Neural cell (in vitro differentiated cells): ENCODE results near the gene ACAP3.

ENCODE experiments used
- EP300 ChIP-seq: fragments of 450-650 bp; conservative IDR thresholded peaks from 2 replicates; pipeline ENCODE4 v1.6.1; 2014; ENCODE audit warnings: antibody characterized with exemption, mild to moderate bottlenecking, moderate library complexity; ENCODE audit not compliant: poor library complexity, severe bottlenecking
- EZH2 ChIP-seq: fragments of 200-600, 300-800 bp; shearing (Covaris generic), sonication (generic); IDR thresholded peaks from 2 replicates; pipeline ENCODE4 v1.6.1; 2014; ENCODE audit warnings: antibody characterized with exemption, low read length, borderline replicate concordance, mild to moderate bottlenecking; ENCODE audit not compliant: insufficient read depth, poor library complexity, severe bottlenecking
- MXI1 ChIP-seq: fragments of 450-650 bp; conservative IDR thresholded peaks from 2 replicates; pipeline ENCODE4 v1.6.1; 2014; ENCODE audit warnings: antibody characterized with exemption, mild to moderate bottlenecking; ENCODE audit not compliant: poor library complexity, severe bottlenecking
- POLR2AphosphoS5 ChIP-seq: IDR thresholded peaks from 2 replicates; pipeline ENCODE4 v1.6.1; 2012
- RAD21 ChIP-seq: fragments of 450-650 bp; conservative IDR thresholded peaks from 2 replicates; pipeline ENCODE4 v1.6.1; 2014; ENCODE audit warnings: antibody characterized with exemption, mild to moderate bottlenecking, moderate library complexity
- TAF1 ChIP-seq: IDR thresholded peaks from 2 replicates; pipeline ENCODE4 v1.6.1; 2012; ENCODE audit warnings: low read depth
- TF ChIP-seq, protein P1 (sequence below): IDR thresholded peaks from 2 replicates; pipeline ENCODE4 v1.6.1; 2012; ENCODE audit warnings: borderline replicate concordance
- TF ChIP-seq, protein P2 (sequence below): fragments of 450-650 bp; IDR thresholded peaks from 2 replicates; pipeline ENCODE4 v1.5.1; 2014; ENCODE audit warnings: antibody characterized with exemption, mild to moderate bottlenecking, moderate library complexity; ENCODE audit not compliant: poor library complexity, severe bottlenecking

DNA sequence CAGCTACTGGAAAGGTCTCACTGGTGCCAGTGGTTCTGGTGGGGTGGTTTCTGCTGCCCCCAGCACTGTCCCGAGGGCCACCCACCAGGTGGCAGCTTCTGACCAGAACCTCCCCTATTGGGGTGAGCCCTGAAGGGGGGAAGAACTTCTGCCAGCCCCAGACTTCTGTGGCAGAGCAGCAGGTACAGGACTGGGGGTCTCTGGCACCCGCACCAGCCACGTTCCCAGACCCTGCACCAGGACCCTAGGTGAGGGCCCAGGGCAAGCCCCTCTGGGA, 2.3 kb upstream of the ACAP3 start:
- TF ChIP-seq, protein P1, sequence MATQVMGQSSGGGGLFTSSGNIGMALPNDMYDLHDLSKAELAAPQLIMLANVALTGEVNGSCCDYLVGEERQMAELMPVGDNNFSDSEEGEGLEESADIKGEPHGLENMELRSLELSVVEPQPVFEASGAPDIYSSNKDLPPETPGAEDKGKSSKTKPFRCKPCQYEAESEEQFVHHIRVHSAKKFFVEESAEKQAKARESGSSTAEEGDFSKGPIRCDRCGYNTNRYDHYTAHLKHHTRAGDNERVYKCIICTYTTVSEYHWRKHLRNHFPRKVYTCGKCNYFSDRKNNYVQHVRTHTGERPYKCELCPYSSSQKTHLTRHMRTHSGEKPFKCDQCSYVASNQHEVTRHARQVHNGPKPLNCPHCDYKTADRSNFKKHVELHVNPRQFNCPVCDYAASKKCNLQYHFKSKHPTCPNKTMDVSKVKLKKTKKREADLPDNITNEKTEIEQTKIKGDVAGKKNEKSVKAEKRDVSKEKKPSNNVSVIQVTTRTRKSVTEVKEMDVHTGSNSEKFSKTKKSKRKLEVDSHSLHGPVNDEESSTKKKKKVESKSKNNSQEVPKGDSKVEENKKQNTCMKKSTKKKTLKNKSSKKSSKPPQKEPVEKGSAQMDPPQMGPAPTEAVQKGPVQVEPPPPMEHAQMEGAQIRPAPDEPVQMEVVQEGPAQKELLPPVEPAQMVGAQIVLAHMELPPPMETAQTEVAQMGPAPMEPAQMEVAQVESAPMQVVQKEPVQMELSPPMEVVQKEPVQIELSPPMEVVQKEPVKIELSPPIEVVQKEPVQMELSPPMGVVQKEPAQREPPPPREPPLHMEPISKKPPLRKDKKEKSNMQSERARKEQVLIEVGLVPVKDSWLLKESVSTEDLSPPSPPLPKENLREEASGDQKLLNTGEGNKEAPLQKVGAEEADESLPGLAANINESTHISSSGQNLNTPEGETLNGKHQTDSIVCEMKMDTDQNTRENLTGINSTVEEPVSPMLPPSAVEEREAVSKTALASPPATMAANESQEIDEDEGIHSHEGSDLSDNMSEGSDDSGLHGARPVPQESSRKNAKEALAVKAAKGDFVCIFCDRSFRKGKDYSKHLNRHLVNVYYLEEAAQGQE, result no peak
- no peak for TF ChIP-seq TAF1
- TF ChIP-seq, protein P2, sequence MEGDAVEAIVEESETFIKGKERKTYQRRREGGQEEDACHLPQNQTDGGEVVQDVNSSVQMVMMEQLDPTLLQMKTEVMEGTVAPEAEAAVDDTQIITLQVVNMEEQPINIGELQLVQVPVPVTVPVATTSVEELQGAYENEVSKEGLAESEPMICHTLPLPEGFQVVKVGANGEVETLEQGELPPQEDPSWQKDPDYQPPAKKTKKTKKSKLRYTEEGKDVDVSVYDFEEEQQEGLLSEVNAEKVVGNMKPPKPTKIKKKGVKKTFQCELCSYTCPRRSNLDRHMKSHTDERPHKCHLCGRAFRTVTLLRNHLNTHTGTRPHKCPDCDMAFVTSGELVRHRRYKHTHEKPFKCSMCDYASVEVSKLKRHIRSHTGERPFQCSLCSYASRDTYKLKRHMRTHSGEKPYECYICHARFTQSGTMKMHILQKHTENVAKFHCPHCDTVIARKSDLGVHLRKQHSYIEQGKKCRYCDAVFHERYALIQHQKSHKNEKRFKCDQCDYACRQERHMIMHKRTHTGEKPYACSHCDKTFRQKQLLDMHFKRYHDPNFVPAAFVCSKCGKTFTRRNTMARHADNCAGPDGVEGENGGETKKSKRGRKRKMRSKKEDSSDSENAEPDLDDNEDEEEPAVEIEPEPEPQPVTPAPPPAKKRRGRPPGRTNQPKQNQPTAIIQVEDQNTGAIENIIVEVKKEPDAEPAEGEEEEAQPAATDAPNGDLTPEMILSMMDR, result no peak
- no peak for TF ChIP-seq POLR2AphosphoS5
- no peak for TF ChIP-seq EP300
- TF ChIP-seq EZH2, result no peak
- TF ChIP-seq MXI1, result no peak
- TF ChIP-seq RAD21, result no peak
